Liver (tissue), 9 donors: ENCODE data around the gene LENG1. TPM values are rescaled to one million over a fixed set of nuclear protein-coding genes. Genes with fewer than 3 reads are reported as not detected.

Source experiments
- DNase-seq: peaks from one replicate; pipeline ENCODE4 v3.0.0-alpha.2; 2017; ENCODE audit warnings: low spot score
- H3K27ac ChIP-seq, 2 donors: one replicate each; pipeline ENCODE4 v1.7.0; 2013; ENCODE audit warnings: inconsistent platforms in 2 of 2, low read length in 2 of 2, control low read depth in 1 of 2, low read depth in 1 of 2, mild to moderate bottlenecking in 1 of 2
- H3K27me3 ChIP-seq, 4 donors: one replicate each; pipeline versions ENCODE4 v1.6.1 to v1.7.0; 2013; ENCODE audit warnings: low read length in 3 of 4, inconsistent platforms in 1 of 4, mild to moderate bottlenecking in 1 of 4, moderate library complexity in 1 of 4; ENCODE audit not compliant: control insufficient read depth in 4 of 4, insufficient read depth in 4 of 4
- H3K36me3 ChIP-seq, 4 donors: one replicate each; pipeline versions ENCODE4 v1.6.1 to v1.7.0; 2013; ENCODE audit warnings: low read length in 3 of 4, mild to moderate bottlenecking in 3 of 4, low read depth in 1 of 4, moderate library complexity in 1 of 4; ENCODE audit not compliant: control insufficient read depth in 4 of 4, insufficient read depth in 3 of 4
- H3K4me1 ChIP-seq, 4 donors: one replicate each; pipeline versions ENCODE4 v1.6.1 to v1.7.0; 2013; ENCODE audit warnings: low read length in 3 of 4, mild to moderate bottlenecking in 3 of 4, moderate library complexity in 1 of 4; ENCODE audit not compliant: control insufficient read depth in 4 of 4, insufficient read depth in 4 of 4
- H3K4me3 ChIP-seq, 3 donors: one replicate each; pipeline versions ENCODE4 v1.6.1 to v1.7.0; 2013; ENCODE audit warnings: low read length in 3 of 3, control low read depth in 1 of 3, low read depth in 1 of 3, mild to moderate bottlenecking in 1 of 3
- H3K9ac ChIP-seq, 2 donors: one replicate each; pipeline ENCODE4 v1.7.0; 2013; ENCODE audit warnings: low read length in 2 of 2, mild to moderate bottlenecking in 2 of 2, moderate library complexity in 2 of 2, control low read depth in 1 of 2, low read depth in 1 of 2
- H3K9me3 ChIP-seq, 4 donors: one replicate each; pipeline versions ENCODE4 v1.6.1 to v1.7.0; 2013; ENCODE audit warnings: low read length in 3 of 4; ENCODE audit not compliant: control insufficient read depth in 4 of 4
- FOXA1 ChIP-seq: IDR thresholded peaks from 2 replicates; pipeline ENCODE4 v1.6.1; 2016; ENCODE audit warnings: antibody characterized with exemption
- GABPA ChIP-seq, 2 donors: IDR thresholded peaks in 1 of 2; conservative IDR thresholded peaks in 1 of 2; 2 replicates each; pipeline ENCODE4 v1.6.1; 2016; ENCODE audit warnings: antibody characterized with exemption in 2 of 2, mild to moderate bottlenecking in 1 of 2, moderate library complexity in 1 of 2
- HNF4A ChIP-seq, 2 donors: conservative IDR thresholded peaks; 2 replicates each; pipeline ENCODE4 v1.6.1; 2016; ENCODE audit warnings: antibody characterized with exemption in 2 of 2, mild to moderate bottlenecking in 2 of 2
- HNF4G ChIP-seq: IDR thresholded peaks from 2 replicates; pipeline ENCODE4 v1.6.1; 2016; ENCODE audit warnings: antibody characterized with exemption
- JUND ChIP-seq, 2 donors: IDR thresholded peaks; 2 replicates each; pipeline ENCODE4 v1.6.1; 2016; ENCODE audit warnings: antibody characterized with exemption in 2 of 2
- RAD21 ChIP-seq, 2 donors: IDR thresholded peaks; 2 replicates each; pipeline ENCODE4 v1.6.1; 2016; ENCODE audit warnings: antibody characterized with exemption in 2 of 2, mild to moderate bottlenecking in 2 of 2
- RXRA ChIP-seq, 2 donors: IDR thresholded peaks; 2 replicates each; pipeline ENCODE4 v1.6.1; 2017 to 2018; ENCODE audit warnings: antibody characterized with exemption in 2 of 2, mild to moderate bottlenecking in 1 of 2
- TAF1 ChIP-seq: conservative IDR thresholded peaks from 2 replicates; pipeline ENCODE4 v1.6.1; 2016; ENCODE audit warnings: antibody characterized with exemption, mild to moderate bottlenecking
- YY1 ChIP-seq: IDR thresholded peaks from 2 replicates; pipeline ENCODE4 v1.6.1; 2016; ENCODE audit warnings: antibody characterized with exemption, mild to moderate bottlenecking
- WGBS: extraction: QIAGEN DNeasy Blood & Tissue Kit; methylation state at CpG from one replicate; pipeline ENCODE4 v1.1.7; 2013; 5-methylcytosine and 5-hydroxymethylcytosine counted together
- polyA plus RNA-seq, 2 donors: library from polyadenylated mRNA; stranded (reverse) in 1 of 2; unstranded in 1 of 2; fragments of 200-250 nt in 1 of 2; fragments of >200 nt in 1 of 2; fragmentation: Nextera tagmentation in 1 of 2; extraction: Ambion mirVana in 1 of 2; gene quantifications; one replicate each; pipeline versions ENCODE4 v1.2.1 to v1.2.3, GENCODE V29; 2013 to 2015
- total RNA-seq, 2 donors: library from RNA; depleted of rRNA; stranded (reverse); fragments of >200 nt; gene quantifications; one replicate each; pipeline ENCODE4 v1.2.3, GENCODE V29; 2014
- TF ChIP-seq, protein P1 (sequence below): IDR thresholded peaks from 2 replicates; pipeline ENCODE4 v1.6.1; 2016; ENCODE audit warnings: antibody characterized with exemption
- TF ChIP-seq, protein P2 (sequence below): IDR thresholded peaks from 2 replicates; pipeline ENCODE4 v1.6.1; 2016; ENCODE audit warnings: antibody characterized with exemption, mild to moderate bottlenecking
- TF ChIP-seq, protein P3 (sequence below): fragments of 150-350 bp; IDR thresholded peaks from 2 replicates; pipeline ENCODE4 v1.5.1; 2017; ENCODE audit warnings: improper control_type of control experiment, low read depth, low read length; ENCODE audit not compliant: missing input control
- TF ChIP-seq, protein P4 (sequence below): IDR thresholded peaks from 2 replicates; pipeline ENCODE4 v1.6.1; 2016; ENCODE audit warnings: antibody characterized with exemption
- donor health status: healthy.
- donor health status: healthy.
- donor health status: healthy.
- donor health status: healthy.
- donor health status: healthy.

The LENG1 gene
- total and polyA plus RNA-seq, 4 donors = 2.6 to 4.4 (median 2.9) TPM

DNA sequence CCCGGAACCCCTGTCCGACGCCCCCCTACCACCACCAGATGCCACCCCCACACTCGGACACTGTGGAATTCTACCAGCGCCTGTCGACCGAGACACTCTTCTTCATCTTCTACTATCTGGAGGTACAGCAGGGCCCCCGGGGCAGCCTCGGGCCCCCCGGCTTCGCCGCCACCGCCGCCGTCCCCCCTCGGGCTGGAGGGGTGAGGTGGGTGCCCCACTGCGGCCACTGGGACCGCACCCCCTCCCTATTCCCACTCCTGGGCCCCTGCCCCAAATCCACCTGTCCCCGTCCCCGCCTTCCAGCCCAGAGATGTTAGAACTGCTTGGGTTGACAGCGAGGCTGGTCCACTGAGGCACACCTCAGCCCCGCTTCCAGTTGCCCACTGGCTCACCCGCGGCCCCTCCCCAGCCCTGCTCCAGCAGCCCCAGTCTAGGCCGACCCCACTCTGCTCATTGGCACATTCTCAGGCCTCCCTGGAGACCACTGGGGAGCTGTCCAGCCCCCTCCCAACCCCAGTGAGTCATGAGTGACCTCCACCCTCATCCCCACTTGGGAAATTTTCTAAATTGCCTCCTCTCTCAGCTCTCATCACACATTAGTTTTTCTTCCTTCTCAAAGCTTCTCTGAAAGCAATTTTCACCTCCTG, 6.5 kb downstream of the LENG1 start:
- H3K4me1 ChIP-seq = peaks cover 0 to 1% (median under 1%) of the 10 kb centered on the region in 4 donors
- peaks cover 38 to 89% (median 56%) of the 10 kb centered on the region in 4 donors for H3K36me3 ChIP-seq
- H3K9me3 ChIP-seq = no peaks in the 10 kb centered on the region
- no peaks in the 10 kb centered on the region for H3K27me3 ChIP-seq
- DNase-seq = no peak
- no peak overlapping the region for H3K27ac ChIP-seq
- TF ChIP-seq GABPA (IDR thresholded peaks at IDR 0.05 in 1 of 2, conservative IDR thresholded peaks at IDR 0.05 in 1 of 2) = no peak
- TF ChIP-seq, protein P1, sequence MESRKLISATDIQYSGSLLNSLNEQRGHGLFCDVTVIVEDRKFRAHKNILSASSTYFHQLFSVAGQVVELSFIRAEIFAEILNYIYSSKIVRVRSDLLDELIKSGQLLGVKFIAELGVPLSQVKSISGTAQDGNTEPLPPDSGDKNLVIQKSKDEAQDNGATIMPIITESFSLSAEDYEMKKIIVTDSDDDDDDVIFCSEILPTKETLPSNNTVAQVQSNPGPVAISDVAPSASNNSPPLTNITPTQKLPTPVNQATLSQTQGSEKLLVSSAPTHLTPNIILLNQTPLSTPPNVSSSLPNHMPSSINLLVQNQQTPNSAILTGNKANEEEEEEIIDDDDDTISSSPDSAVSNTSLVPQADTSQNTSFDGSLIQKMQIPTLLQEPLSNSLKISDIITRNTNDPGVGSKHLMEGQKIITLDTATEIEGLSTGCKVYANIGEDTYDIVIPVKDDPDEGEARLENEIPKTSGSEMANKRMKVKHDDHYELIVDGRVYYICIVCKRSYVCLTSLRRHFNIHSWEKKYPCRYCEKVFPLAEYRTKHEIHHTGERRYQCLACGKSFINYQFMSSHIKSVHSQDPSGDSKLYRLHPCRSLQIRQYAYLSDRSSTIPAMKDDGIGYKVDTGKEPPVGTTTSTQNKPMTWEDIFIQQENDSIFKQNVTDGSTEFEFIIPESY = no peak
- TF ChIP-seq RXRA (IDR thresholded peaks at IDR 0.05) = no peak
- TF ChIP-seq HNF4A (conservative IDR thresholded peaks at IDR 0.05) = no peak
- no peak for TF ChIP-seq TAF1
- TF ChIP-seq, protein P2, sequence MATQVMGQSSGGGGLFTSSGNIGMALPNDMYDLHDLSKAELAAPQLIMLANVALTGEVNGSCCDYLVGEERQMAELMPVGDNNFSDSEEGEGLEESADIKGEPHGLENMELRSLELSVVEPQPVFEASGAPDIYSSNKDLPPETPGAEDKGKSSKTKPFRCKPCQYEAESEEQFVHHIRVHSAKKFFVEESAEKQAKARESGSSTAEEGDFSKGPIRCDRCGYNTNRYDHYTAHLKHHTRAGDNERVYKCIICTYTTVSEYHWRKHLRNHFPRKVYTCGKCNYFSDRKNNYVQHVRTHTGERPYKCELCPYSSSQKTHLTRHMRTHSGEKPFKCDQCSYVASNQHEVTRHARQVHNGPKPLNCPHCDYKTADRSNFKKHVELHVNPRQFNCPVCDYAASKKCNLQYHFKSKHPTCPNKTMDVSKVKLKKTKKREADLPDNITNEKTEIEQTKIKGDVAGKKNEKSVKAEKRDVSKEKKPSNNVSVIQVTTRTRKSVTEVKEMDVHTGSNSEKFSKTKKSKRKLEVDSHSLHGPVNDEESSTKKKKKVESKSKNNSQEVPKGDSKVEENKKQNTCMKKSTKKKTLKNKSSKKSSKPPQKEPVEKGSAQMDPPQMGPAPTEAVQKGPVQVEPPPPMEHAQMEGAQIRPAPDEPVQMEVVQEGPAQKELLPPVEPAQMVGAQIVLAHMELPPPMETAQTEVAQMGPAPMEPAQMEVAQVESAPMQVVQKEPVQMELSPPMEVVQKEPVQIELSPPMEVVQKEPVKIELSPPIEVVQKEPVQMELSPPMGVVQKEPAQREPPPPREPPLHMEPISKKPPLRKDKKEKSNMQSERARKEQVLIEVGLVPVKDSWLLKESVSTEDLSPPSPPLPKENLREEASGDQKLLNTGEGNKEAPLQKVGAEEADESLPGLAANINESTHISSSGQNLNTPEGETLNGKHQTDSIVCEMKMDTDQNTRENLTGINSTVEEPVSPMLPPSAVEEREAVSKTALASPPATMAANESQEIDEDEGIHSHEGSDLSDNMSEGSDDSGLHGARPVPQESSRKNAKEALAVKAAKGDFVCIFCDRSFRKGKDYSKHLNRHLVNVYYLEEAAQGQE = no peak
- TF ChIP-seq YY1 = no peak
- TF ChIP-seq RAD21 (IDR thresholded peaks at IDR 0.05) = no peak
- TF ChIP-seq FOXA1 = no peak
- TF ChIP-seq, protein P3, sequence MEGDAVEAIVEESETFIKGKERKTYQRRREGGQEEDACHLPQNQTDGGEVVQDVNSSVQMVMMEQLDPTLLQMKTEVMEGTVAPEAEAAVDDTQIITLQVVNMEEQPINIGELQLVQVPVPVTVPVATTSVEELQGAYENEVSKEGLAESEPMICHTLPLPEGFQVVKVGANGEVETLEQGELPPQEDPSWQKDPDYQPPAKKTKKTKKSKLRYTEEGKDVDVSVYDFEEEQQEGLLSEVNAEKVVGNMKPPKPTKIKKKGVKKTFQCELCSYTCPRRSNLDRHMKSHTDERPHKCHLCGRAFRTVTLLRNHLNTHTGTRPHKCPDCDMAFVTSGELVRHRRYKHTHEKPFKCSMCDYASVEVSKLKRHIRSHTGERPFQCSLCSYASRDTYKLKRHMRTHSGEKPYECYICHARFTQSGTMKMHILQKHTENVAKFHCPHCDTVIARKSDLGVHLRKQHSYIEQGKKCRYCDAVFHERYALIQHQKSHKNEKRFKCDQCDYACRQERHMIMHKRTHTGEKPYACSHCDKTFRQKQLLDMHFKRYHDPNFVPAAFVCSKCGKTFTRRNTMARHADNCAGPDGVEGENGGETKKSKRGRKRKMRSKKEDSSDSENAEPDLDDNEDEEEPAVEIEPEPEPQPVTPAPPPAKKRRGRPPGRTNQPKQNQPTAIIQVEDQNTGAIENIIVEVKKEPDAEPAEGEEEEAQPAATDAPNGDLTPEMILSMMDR = no peak
- TF ChIP-seq HNF4G = no peak
- TF ChIP-seq, protein P4, sequence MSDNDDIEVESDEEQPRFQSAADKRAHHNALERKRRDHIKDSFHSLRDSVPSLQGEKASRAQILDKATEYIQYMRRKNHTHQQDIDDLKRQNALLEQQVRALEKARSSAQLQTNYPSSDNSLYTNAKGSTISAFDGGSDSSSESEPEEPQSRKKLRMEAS = no peak
- no peak overlapping the region for H3K9ac ChIP-seq
- WGBS = 95% methylated on average over 25 of the region's 25 CpGs
- H3K4me3 ChIP-seq = no peak overlapping the region

DNA sequence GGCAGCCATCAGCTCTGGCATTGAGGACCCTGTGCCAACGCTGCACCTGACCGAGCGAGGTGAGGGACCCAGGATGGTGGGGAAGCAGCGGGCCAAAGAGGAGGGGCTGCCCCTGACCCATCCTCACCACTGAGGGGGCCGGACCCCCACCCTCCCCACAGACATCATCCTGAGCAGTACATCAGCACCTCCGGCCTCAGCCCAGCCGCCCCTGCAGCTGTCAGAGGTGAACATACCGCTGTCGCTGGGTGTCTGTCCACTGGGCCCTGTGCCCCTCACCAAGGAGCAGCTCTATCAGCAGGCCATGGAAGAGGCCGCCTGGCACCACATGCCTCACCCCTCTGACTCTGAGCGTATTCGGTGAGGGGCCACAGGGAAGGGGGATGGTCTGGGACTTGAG, 7.3 kb downstream of the LENG1 start:
- Histone ChIP-seq H3K4me3 (no peak overlapping the region), H3K27ac (no peak overlapping the region), H3K27me3 (no peaks in the 10 kb centered on the region), H3K9ac (no peak overlapping the region), H3K4me1 (no peaks in the 10 kb centered on the region), H3K9me3 (no peaks in the 10 kb centered on the region), H3K36me3 (peaks cover 36 to 94% (median 60%) of the 10 kb centered on the region in 4 donors)
- TF ChIP-seq, protein P3 = no peak
- TF ChIP-seq RXRA (IDR thresholded peaks at IDR 0.05) (no peak), JUND (IDR thresholded peaks at IDR 0.05) (no peak), GABPA (IDR thresholded peaks at IDR 0.05 in 1 of 2, conservative IDR thresholded peaks at IDR 0.05 in 1 of 2) (no peak)
- 94% methylated on average over 12 of the region's 12 CpGs for WGBS
- no peak for DNase-seq
